IMR-90 (cell line): ENCODE data around the gene FAM193B.

Experiments
- BHLHE40 ChIP-seq: fragments of 150-350 bp; IDR thresholded peaks from 2 replicates; pipeline ENCODE4 v1.6.1; 2016; ENCODE audit warnings: mild to moderate bottlenecking, low read depth, low read length
- CTCF ChIP-seq: conservative IDR thresholded peaks from 2 replicates; pipeline ENCODE4 v1.5.1; 2012; ENCODE audit warnings: mild to moderate bottlenecking, low read depth, low read length, improper control_type of control experiment
- MAFK ChIP-seq: IDR thresholded peaks from 2 replicates; pipeline ENCODE4 v1.6.1; 2012; ENCODE audit warnings: low read depth, low read length, improper control_type of control experiment
- MAZ ChIP-seq: IDR thresholded peaks from 2 replicates; pipeline ENCODE4 v1.6.1; 2012; ENCODE audit warnings: low read depth, mild to moderate bottlenecking, low read length, improper control_type of control experiment, moderate library complexity, borderline replicate concordance
- MXI1 ChIP-seq: IDR thresholded peaks from 2 replicates; pipeline ENCODE4 v1.6.1; 2012; ENCODE audit warnings: low read depth, mild to moderate bottlenecking, low read length, moderate library complexity, borderline replicate concordance
- POLR2A ChIP-seq: IDR thresholded peaks from 2 replicates; pipeline ENCODE4 v1.6.1; 2012; ENCODE audit warnings: mild to moderate bottlenecking, low read depth, low read length
- RAD21 ChIP-seq: IDR thresholded peaks from 2 replicates; pipeline ENCODE4 v1.6.1; 2012; ENCODE audit warnings: low read length, improper control_type of control experiment
- RCOR1 ChIP-seq: IDR thresholded peaks from 2 replicates; pipeline ENCODE4 v1.6.1; 2012; ENCODE audit warnings: mild to moderate bottlenecking, low read length, improper control_type of control experiment; ENCODE audit not compliant: insufficient replicate concordance
- SMC3 ChIP-seq: fragments of 150-350 bp; IDR thresholded peaks from 2 replicates; pipeline ENCODE4 v1.6.1; 2016; ENCODE audit warnings: low read depth, mild to moderate bottlenecking, antibody characterized with exemption, low read length, moderate library complexity
- TF ChIP-seq, protein P1 (sequence below): fragments of 150-350 bp; IDR thresholded peaks from 2 replicates; pipeline ENCODE4 v1.6.1; 2017; ENCODE audit warnings: mild to moderate bottlenecking, antibody characterized with exemption, low read length, low read depth

DNA sequence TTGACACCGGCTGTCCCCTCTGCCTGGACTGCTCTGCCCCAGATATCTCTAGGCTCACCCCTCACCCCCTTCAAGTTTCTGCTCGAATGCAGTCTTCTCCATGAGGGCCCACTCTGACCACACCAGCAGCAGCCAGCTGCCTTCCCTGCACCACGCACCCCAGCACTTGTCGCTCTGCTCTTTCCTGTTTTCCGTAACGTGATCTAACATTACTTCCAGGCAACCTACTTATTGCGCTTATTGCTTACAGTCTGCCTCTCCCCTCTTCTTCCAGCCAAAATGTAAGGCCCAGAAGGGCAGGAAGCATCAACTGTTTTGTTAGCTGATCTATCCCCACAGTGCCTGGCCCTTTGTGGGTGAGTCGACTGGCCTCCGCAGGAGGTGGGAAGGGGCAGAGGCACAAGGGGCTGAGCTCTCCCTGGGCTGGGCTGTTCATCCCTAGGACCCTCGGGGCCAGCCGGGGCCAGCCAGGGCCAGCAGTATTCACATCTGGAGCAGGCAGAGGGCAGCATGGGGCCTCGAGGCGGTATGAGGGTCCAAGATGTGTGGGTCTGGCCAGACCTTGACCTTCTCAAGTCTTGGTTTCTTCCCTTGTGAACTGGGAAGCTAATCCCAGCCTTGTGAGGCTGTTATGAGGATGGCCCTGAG, 69.3 kb downstream of the FAM193B start:
- TF ChIP-seq CTCF (no peak), MXI1 (no peak), MAFK (no peak), POLR2A (no peak), RCOR1 (no peak), BHLHE40 (no peak), SMC3 (no peak), MAZ (no peak), RAD21 (no peak)
- TF ChIP-seq, protein P1, sequence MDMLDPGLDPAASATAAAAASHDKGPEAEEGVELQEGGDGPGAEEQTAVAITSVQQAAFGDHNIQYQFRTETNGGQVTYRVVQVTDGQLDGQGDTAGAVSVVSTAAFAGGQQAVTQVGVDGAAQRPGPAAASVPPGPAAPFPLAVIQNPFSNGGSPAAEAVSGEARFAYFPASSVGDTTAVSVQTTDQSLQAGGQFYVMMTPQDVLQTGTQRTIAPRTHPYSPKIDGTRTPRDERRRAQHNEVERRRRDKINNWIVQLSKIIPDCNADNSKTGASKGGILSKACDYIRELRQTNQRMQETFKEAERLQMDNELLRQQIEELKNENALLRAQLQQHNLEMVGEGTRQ = no peak
